K562 (cell line): Measurements from ENCODE around the gene PCID2. TPM values are rescaled to one million over a fixed set of nuclear protein-coding genes. Genes with fewer than 3 reads are reported as not detected.

Source experiments
- ATAC-seq: fragments of 200-7000 bp; cut with Tn5 transposase; 3 replicates; pipeline ENCODE4 v1.9.1; 2020; ENCODE audit warnings: moderate library complexity
- BruUV-seq: library from RNA; stranded (reverse); fragments of 400-500 nt; replicated peaks from 2 replicates; lab custom pipeline; 2021; lab: Mats Ljungman, UMichigan
- CTCF ChIA-PET: fragments of 300-600 bp; formaldehyde crosslinking; extraction: SDS; loops from one replicate; lab custom pipeline; 2021; ENCODE audit warnings: low intra/inter-chr PET ratio; lab: Yijun Ruan, JAX
- POLR2A ChIA-PET: fragments of 300-600, 350-650 bp; sonication (Branson Sonifier 250); formaldehyde crosslinking; extraction: SDS; loops from one replicate; lab custom pipeline; 2021; ENCODE audit warnings: antibody characterized with exemption, inconsistent platforms; lab: Yijun Ruan, JAX
- DNase-seq, 4 experiments: peaks; one replicate each; pipeline versions ENCODE4 v3.0.0 to v3.0.0-alpha.2; 2011 to 2018; ENCODE audit warnings: low spot score in 3 of 4, mixed read lengths in 3 of 4; ENCODE audit errors: extremely low read depth in 1 of 4
- FAIRE-seq: peaks from 2 replicates; lab custom pipeline; 2011; peaks lifted over from hg19 to GRCh38; lab: Jason Lieb, UNC
- H2AFZ ChIP-seq: 2 replicates; pipeline ENCODE4 v1.6.0; 2011; ENCODE audit warnings: low read depth, low read length, control low read depth, inconsistent platforms
- H3K27ac ChIP-seq: fragments of 200-600 bp; 3 replicates; pipeline ENCODE4 v1.8.0; 2011; ENCODE audit warnings: low read depth, mild to moderate bottlenecking, control low read depth, inconsistent platforms, low read length, moderate library complexity, mixed read lengths; ENCODE audit errors: extremely low read depth
- H3K27me3 ChIP-seq, 2 experiments: fragments of 300-600 bp in 1 of 2; 2 replicates in 1 of 2; 3 replicates in 1 of 2; pipeline versions ENCODE4 v1.6.0 to v1.8.0; 2011; ENCODE audit warnings: inconsistent platforms in 2 of 2, low read length in 2 of 2, mild to moderate bottlenecking in 1 of 2, mixed read lengths in 1 of 2, moderate library complexity in 1 of 2; ENCODE audit not compliant: control insufficient read depth in 2 of 2, insufficient read depth in 2 of 2
- H3K36me3 ChIP-seq: fragments of 300-600 bp; 3 replicates; pipeline ENCODE4 v1.8.0; 2011; ENCODE audit warnings: mild to moderate bottlenecking, low read length, inconsistent platforms; ENCODE audit not compliant: control insufficient read depth, insufficient read depth
- H3K4me1 ChIP-seq, 2 experiments: fragments of 200-600 bp in 1 of 2; replicated peaks in 1 of 2; 2 replicates in 1 of 2; 3 replicates in 1 of 2; pipeline versions ENCODE4 v1.5.1 to v1.8.0; 2011; ENCODE audit warnings: inconsistent platforms in 2 of 2, low read length in 2 of 2, mild to moderate bottlenecking in 1 of 2, mixed read lengths in 1 of 2, moderate library complexity in 1 of 2; ENCODE audit not compliant: control insufficient read depth in 2 of 2, insufficient read depth in 2 of 2
- H3K4me2 ChIP-seq: 2 replicates; pipeline ENCODE4 v1.6.1; 2011; ENCODE audit warnings: low read length, control low read depth, inconsistent platforms, mixed read lengths; ENCODE audit not compliant: insufficient read depth
- H3K4me3 ChIP-seq: fragments of 200-600 bp; sonication (generic), shearing (Covaris generic); 2 replicates; pipeline ENCODE4 v1.5.1; 2016; ENCODE audit warnings: control low read depth, inconsistent platforms
- H3K79me2 ChIP-seq: fragments of 200-600 bp; 3 replicates; pipeline ENCODE4 v1.8.0; 2011; ENCODE audit warnings: low read length, inconsistent platforms; ENCODE audit not compliant: control insufficient read depth, insufficient read depth
- H3K9ac ChIP-seq, 2 experiments: 2 replicates each; pipeline versions ENCODE4 v1.6.0 to v1.6.1; 2011; ENCODE audit warnings: low read depth in 2 of 2, low read length in 2 of 2, control low read depth in 1 of 2, inconsistent platforms in 1 of 2, mild to moderate bottlenecking in 1 of 2, mixed read lengths in 1 of 2; ENCODE audit not compliant: insufficient read depth in 1 of 2
- H3K9me1 ChIP-seq: one replicate; pipeline ENCODE4 v1.6.0; 2011; ENCODE audit warnings: inconsistent platforms, mild to moderate bottlenecking, low read length, moderate library complexity; ENCODE audit not compliant: control insufficient read depth, insufficient read depth
- H3K9me3 ChIP-seq: replicated peaks from 2 replicates; pipeline ENCODE4 v1.5.1; 2011; ENCODE audit warnings: low read depth, low read length, inconsistent platforms; ENCODE audit not compliant: control insufficient read depth, insufficient read depth
- H4K20me1 ChIP-seq: replicated peaks from 2 replicates; pipeline ENCODE4 v1.6.1; 2011; ENCODE audit warnings: low read length, inconsistent platforms, mixed read lengths; ENCODE audit not compliant: control insufficient read depth, insufficient read depth
- ETV6 ChIP-seq, 3 experiments: fragments of 150-350 bp in 1 of 3; sonication (generic) in 1 of 3; formaldehyde crosslinking in 1 of 3; IDR thresholded peaks; 2 replicates each; pipeline versions ENCODE4 v1.6.1 to v1.8.0; 2014 to 2022; ENCODE audit warnings: borderline replicate concordance in 2 of 3, low read depth in 2 of 3, antibody characterized with exemption in 1 of 3, low read length in 1 of 3, mild to moderate bottlenecking in 1 of 3, missing genetic modification reagents in 1 of 3
- KDM5B ChIP-seq: fragments of 200-600 bp; sonication (generic); IDR thresholded peaks from 2 replicates; pipeline ENCODE4 v1.6.1; 2012; ENCODE audit warnings: low read depth, mild to moderate bottlenecking, moderate library complexity, low read length, control low read depth, inconsistent platforms; ENCODE audit not compliant: insufficient replicate concordance
- NONO ChIP-seq, 2 experiments: fragments of 200-400 bp in 1 of 2; fragments of 450-650 bp in 1 of 2; formaldehyde crosslinking in 1 of 2; IDR thresholded peaks; 2 replicates each; pipeline ENCODE4 v1.6.1; 2017; ENCODE audit warnings: low read depth in 2 of 2, mild to moderate bottlenecking in 2 of 2, moderate library complexity in 2 of 2, low read length in 1 of 2
- NR3C1 ChIP-seq: sonication (generic); formaldehyde crosslinking; IDR thresholded peaks from 2 replicates; pipeline ENCODE4 v1.8.1; 2022; ENCODE audit warnings: missing genetic modification reagents
- PHF8 ChIP-seq: fragments of 200-600 bp; sonication (generic); IDR thresholded peaks from 2 replicates; pipeline ENCODE4 v1.6.1; 2012; ENCODE audit warnings: mixed run types, mild to moderate bottlenecking, inconsistent platforms, low read length, moderate library complexity, borderline replicate concordance
- RBM14 ChIP-seq: fragments of 200-400 bp; formaldehyde crosslinking; IDR thresholded peaks from 2 replicates; pipeline ENCODE4 v1.6.1; 2018; ENCODE audit warnings: low read depth, mild to moderate bottlenecking, low read length, moderate library complexity, borderline replicate concordance; ENCODE audit not compliant: insufficient read depth
- RBM25 ChIP-seq: fragments of 200-400 bp; formaldehyde crosslinking; IDR thresholded peaks from 2 replicates; pipeline ENCODE4 v1.6.1; 2018; ENCODE audit warnings: low read length, low read depth, moderate library complexity; ENCODE audit not compliant: severe bottlenecking
- SUPT5H ChIP-seq: fragments of 450-650 bp; IDR thresholded peaks from 2 replicates; pipeline ENCODE4 v1.6.1; 2016
- TAL1 ChIP-seq: fragments of 450-650 bp; IDR thresholded peaks from 2 replicates; pipeline ENCODE4 v1.6.1; 2016; ENCODE audit warnings: mild to moderate bottlenecking
- ZBTB1 ChIP-seq: sonication (generic); formaldehyde crosslinking; IDR thresholded peaks from 2 replicates; pipeline ENCODE4 v1.8.1; 2023; ENCODE audit warnings: missing genetic modification reagents, low read depth, mild to moderate bottlenecking, borderline replicate concordance
- WGBS: fragments of 100-300 bp; shearing (Covaris generic); methylation state at CpG from one replicate; pipeline ENCODE4 v1.1.6; 2016; ENCODE audit warnings: low coverage, mixed read lengths; ENCODE audit not compliant: insufficient coverage; ENCODE audit errors: missing lambda C conversion rate; 5-methylcytosine and 5-hydroxymethylcytosine counted together
- in situ Hi-C: fragments of 300-500 bp; cut with MboI; formaldehyde crosslinking; loops from 4 replicates; pipeline ENCODE4 v1.15.0; 2018; ENCODE audit warnings: inconsistent platforms, mixed read lengths
- intact Hi-C: fragments of 100-400 bp; cut with micrococcal nuclease; formaldehyde crosslinking; loops from 2 replicates; pipeline ENCODE4 v1.14.2; 2022
- polyA plus RNA-seq, 8 experiments: library from polyadenylated mRNA; depleted of rRNA in 4 of 8; stranded (reverse) in 5 of 8; unstranded in 3 of 8; fragments of >200 nt; fragmentation: Nextera tagmentation in 2 of 8; fragmentation: Illumina TruSeq in 1 of 8; extraction: Ambion mirVana in 2 of 8; extraction: Trizol in 1 of 8; gene quantifications; 2 replicates each; pipeline versions ENCODE4 v1.2.1 to v1.2.3, GENCODE V29; 2011 to 2014; ENCODE audit warnings: inconsistent platforms in 1 of 8, missing spikeins in 1 of 8
- total RNA-seq, 7 experiments: library from RNA; depleted of rRNA in 6 of 7; stranded (reverse); fragments of >200 nt in 6 of 7; fragmentation: Illumina TruSeq in 2 of 7; extraction: Trizol in 2 of 7; gene quantifications; 2 replicates each; pipeline versions ENCODE4 v1.2.1 to v1.2.3, GENCODE V29; 2011 to 2021; ENCODE audit warnings: low replicate concordance in 1 of 7
- TF ChIP-seq, protein P1 (sequence below): fragments of 450-650 bp; formaldehyde crosslinking; IDR thresholded peaks from 2 replicates; pipeline ENCODE4 v1.4.0; 2022; ENCODE audit warnings: missing genetic modification characterization

The PCID2 gene
- total and polyA plus RNA-seq, 9 of the 15 experiments (the other 6 are each of a cell fraction or from before 2014, with no cell fraction given): 39.6 to 117 (median 59.6) TPM

DNA sequence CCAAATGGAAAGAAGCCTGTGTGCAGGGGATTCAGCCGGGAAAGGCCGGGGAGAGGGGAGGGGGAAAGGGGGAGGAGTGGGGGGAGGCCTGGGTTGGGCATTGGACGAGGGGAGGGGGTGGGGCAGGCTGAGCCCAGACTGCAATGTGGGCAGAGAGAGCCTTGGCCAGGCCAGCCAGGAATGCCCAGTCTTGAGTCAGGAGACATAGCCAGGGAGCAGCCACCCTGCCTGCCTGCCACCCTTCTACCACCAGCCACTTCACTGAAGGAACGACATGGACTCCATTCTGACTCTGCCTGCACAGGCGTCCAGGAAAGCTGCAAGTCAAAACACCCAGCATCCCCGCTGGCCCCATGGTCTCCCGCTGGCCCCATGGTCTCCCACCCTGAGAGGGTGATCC, 49.5 kb downstream of the PCID2 start:
- in situ Hi-C loops (no loop called here), intact Hi-C loops (no loop called here)
- Histone ChIP-seq H3K36me3 (no peaks in the 10 kb centered on the region), H3K27me3 (no peaks in the 10 kb centered on the region), H3K4me1 (peaks cover 11 to 20% of the 10 kb centered on the region in 2 experiments; a peak in 4 of 5 replicates), H2AFZ (no peak overlapping the region), H4K20me1 (no peaks in the 10 kb centered on the region), H3K9me3 (no peaks in the 10 kb centered on the region; the same call in 1 of the 2 replicates), H3K27ac (no peak overlapping the region), H3K4me3 (no peak overlapping the region), H3K79me2 (no peaks in the 10 kb centered on the region), H3K9ac (no peak overlapping the region), H3K9me1 (no peaks in the 10 kb centered on the region), H3K4me2 (no peak overlapping the region)
- FAIRE-seq (no peak), ATAC-seq (no peak), DNase-seq (no peak)
- WGBS: no CpG with 5 or more reads among the region's 7 CpGs
- CTCF ChIA-PET: no interaction called here
- TF ChIP-seq, protein P1, sequence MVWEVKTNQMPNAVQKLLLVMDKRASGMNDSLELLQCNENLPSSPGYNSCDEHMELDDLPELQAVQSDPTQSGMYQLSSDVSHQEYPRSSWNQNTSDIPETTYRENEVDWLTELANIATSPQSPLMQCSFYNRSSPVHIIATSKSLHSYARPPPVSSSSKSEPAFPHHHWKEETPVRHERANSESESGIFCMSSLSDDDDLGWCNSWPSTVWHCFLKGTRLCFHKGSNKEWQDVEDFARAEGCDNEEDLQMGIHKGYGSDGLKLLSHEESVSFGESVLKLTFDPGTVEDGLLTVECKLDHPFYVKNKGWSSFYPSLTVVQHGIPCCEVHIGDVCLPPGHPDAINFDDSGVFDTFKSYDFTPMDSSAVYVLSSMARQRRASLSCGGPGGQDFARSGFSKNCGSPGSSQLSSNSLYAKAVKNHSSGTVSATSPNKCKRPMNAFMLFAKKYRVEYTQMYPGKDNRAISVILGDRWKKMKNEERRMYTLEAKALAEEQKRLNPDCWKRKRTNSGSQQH: no peak
- TF ChIP-seq RBM14 (no peak), ETV6 (IDR thresholded peaks at IDR 0.05; ENCODE audit: borderline replicate concordance in 1 of 2, low read depth in 2 of 2, low read length in 1 of 2) (no peak), ETV6 (CRISPR knock-in tag; IDR thresholded peaks at IDR 0.05; ENCODE audit: borderline replicate concordance) (no peak), ZBTB1 (no peak), NR3C1 (CRISPR knock-in tag) (no peak), KDM5B (no peak), PHF8 (no peak), RBM25 (no peak), TAL1 (no peak), NONO (IDR thresholded peaks at IDR 0.05; ENCODE audit: low read depth in 2 of 2, low read length in 1 of 2) (no peak), SUPT5H (no peak)
- BruUV-seq: no TSS peak
- POLR2A ChIA-PET: no interaction called here
